Panc1 (cell line): ENCODE data around the gene NEMP1. TPM values are rescaled to one million over a fixed set of nuclear protein-coding genes. Genes with fewer than 3 reads are reported as not detected.

Experiments
- ATAC-seq: fragments of 200-7000 bp; cut with Tn5 transposase; 2 replicates; pipeline ENCODE4 v1.9.1; 2020; ENCODE audit warnings: mild to moderate bottlenecking, moderate library complexity
- BruUV-seq: library from RNA; stranded (reverse); fragments of 400-500 nt; replicated peaks from 2 replicates; lab custom pipeline; 2021; lab: Mats Ljungman, UMichigan
- CTCF ChIA-PET: fragments of 300-600 bp; sonication (Branson Sonifier 250); formaldehyde crosslinking; loops from one replicate; lab custom pipeline; 2022; ENCODE audit warnings: antibody characterized with exemption; lab: Charles Lee
- POLR2A ChIA-PET: fragments of 300-600 bp; sonication (Branson Sonifier 250); formaldehyde crosslinking; loops from one replicate; lab custom pipeline; 2022; ENCODE audit warnings: antibody characterized with exemption; lab: Charles Lee
- DNase-seq: peaks from one replicate; pipeline ENCODE4 v3.0.0-alpha.2; 2010; ENCODE audit warnings: low read depth, low spot score
- H3K27ac ChIP-seq: 2 replicates; pipeline ENCODE4 v1.5.1; 2011; ENCODE audit warnings: mild to moderate bottlenecking, low read length, inconsistent platforms
- H3K27me3 ChIP-seq: fragments of 200-500 bp; sonication (Bioruptor generic); 2 replicates; pipeline ENCODE4 v1.6.0; 2014; ENCODE audit warnings: low read length, inconsistent platforms; ENCODE audit not compliant: control insufficient read depth, insufficient read depth
- H3K36me3 ChIP-seq: fragments of 200-500 bp; sonication (Bioruptor generic); 2 replicates; pipeline ENCODE4 v1.5.1; 2014; ENCODE audit warnings: inconsistent platforms, mild to moderate bottlenecking, low read length, moderate library complexity; ENCODE audit not compliant: control insufficient read depth, insufficient read depth
- H3K4me1 ChIP-seq: 2 replicates; pipeline ENCODE4 v1.5.1; 2011; ENCODE audit warnings: inconsistent platforms, mild to moderate bottlenecking, low read length, moderate library complexity; ENCODE audit not compliant: control insufficient read depth, insufficient read depth
- H3K4me3 ChIP-seq, 2 experiments: 2 replicates each; pipeline ENCODE4 v1.5.1; 2011 to 2012; ENCODE audit warnings: low read depth in 2 of 2, low read length in 2 of 2, mild to moderate bottlenecking in 2 of 2, inconsistent platforms in 1 of 2, moderate library complexity in 1 of 2
- H3K9me3 ChIP-seq: fragments of 200-500 bp; sonication (Bioruptor generic); 2 replicates; pipeline ENCODE4 v1.5.1; 2014; ENCODE audit warnings: low read depth, mild to moderate bottlenecking, inconsistent platforms, low read length, moderate library complexity; ENCODE audit not compliant: control insufficient read depth, insufficient read depth
- TCF7L2 ChIP-seq: IDR thresholded peaks from 2 replicates; pipeline ENCODE4 v1.6.1; 2011; ENCODE audit warnings: mild to moderate bottlenecking, low read depth, low read length, inconsistent platforms
- in situ Hi-C: cut with HindIII; loops from 2 replicates; pipeline ENCODE4 v1.10.0; 2016; ENCODE audit warnings: low sequenced_read_pairs, low pct_unique_long_range_greater_than_20kb
- intact Hi-C: fragments of 100-400 bp; cut with micrococcal nuclease; formaldehyde crosslinking; loops from one replicate; pipeline ENCODE4 v1.10.0; 2022; ENCODE audit not compliant: unreplicated experiment
- total RNA-seq: library from RNA; stranded (reverse); gene quantifications from one replicate; pipeline ENCODE4 v1.2.1, GENCODE V29; 2021; ENCODE audit not compliant: unreplicated experiment
- TF ChIP-seq, protein P1 (sequence below): fragments of 450-650 bp; IDR thresholded peaks from 2 replicates; pipeline ENCODE4 v1.5.1; 2017; ENCODE audit warnings: mild to moderate bottlenecking
- TF ChIP-seq, protein P2 (sequence below), 2 experiments: IDR thresholded peaks; 2 replicates each; pipeline ENCODE4 v1.6.1; 2011 to 2012; ENCODE audit warnings: low read depth in 2 of 2, control low read depth in 1 of 2, low read length in 1 of 2, mild to moderate bottlenecking in 1 of 2, moderate library complexity in 1 of 2; ENCODE audit not compliant: insufficient read depth in 1 of 2

The NEMP1 gene
- total RNA-seq, 1 experiment from 2014 or later, result 46.9 TPM

DNA sequence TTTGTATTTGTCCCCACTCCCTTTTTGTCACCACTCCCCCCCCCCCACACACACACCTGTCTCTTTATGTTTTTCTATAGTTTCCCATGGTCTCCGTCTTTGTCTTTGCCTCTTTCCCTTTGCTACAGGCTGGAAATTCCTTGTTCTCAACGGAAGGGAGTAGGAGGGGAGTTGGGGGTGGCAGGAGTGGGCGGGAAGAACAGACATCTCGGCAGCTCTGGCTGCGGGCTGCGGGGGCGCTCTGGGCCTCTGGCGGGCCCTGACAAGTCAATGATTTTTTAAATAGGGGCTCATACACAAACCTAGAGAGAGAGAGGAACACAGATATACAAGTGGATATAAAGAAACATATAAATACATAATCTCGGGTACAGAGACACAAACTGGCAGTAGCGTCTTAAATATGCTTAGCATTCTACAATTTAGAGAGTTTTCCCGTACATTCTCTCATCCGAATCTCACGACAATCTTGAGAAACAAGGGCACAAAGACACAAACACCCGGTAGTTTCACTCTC lies 8.0 kb upstream of the NEMP1 start:
- Histone ChIP-seq H3K27me3 (no peaks in the 10 kb centered on the region), H3K4me1 (peaks cover 19% of the 10 kb centered on the region), H3K36me3 (peaks cover 5% of the 10 kb centered on the region; the same call in 1 of the 2 replicates), H3K27ac (peak overlapping the region; percentile 90), H3K9me3 (no peaks in the 10 kb centered on the region), H3K4me3 (peak overlapping the region; percentile 88 to 91)
- ChIA-PET CTCF (interaction anchor here (0.7 kb wide), 1 partner anchor 441 kb away, joined by 3 read pairs; the partner anchor contains the start of gene ATP5F1B), POLR2A (no interaction called here)
- BruUV-seq, result no TSS peak
- intact Hi-C loops, result no loop called here
- TF ChIP-seq, protein P1, sequence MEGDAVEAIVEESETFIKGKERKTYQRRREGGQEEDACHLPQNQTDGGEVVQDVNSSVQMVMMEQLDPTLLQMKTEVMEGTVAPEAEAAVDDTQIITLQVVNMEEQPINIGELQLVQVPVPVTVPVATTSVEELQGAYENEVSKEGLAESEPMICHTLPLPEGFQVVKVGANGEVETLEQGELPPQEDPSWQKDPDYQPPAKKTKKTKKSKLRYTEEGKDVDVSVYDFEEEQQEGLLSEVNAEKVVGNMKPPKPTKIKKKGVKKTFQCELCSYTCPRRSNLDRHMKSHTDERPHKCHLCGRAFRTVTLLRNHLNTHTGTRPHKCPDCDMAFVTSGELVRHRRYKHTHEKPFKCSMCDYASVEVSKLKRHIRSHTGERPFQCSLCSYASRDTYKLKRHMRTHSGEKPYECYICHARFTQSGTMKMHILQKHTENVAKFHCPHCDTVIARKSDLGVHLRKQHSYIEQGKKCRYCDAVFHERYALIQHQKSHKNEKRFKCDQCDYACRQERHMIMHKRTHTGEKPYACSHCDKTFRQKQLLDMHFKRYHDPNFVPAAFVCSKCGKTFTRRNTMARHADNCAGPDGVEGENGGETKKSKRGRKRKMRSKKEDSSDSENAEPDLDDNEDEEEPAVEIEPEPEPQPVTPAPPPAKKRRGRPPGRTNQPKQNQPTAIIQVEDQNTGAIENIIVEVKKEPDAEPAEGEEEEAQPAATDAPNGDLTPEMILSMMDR, result peak; percentile 77
- TF ChIP-seq, protein P2, sequence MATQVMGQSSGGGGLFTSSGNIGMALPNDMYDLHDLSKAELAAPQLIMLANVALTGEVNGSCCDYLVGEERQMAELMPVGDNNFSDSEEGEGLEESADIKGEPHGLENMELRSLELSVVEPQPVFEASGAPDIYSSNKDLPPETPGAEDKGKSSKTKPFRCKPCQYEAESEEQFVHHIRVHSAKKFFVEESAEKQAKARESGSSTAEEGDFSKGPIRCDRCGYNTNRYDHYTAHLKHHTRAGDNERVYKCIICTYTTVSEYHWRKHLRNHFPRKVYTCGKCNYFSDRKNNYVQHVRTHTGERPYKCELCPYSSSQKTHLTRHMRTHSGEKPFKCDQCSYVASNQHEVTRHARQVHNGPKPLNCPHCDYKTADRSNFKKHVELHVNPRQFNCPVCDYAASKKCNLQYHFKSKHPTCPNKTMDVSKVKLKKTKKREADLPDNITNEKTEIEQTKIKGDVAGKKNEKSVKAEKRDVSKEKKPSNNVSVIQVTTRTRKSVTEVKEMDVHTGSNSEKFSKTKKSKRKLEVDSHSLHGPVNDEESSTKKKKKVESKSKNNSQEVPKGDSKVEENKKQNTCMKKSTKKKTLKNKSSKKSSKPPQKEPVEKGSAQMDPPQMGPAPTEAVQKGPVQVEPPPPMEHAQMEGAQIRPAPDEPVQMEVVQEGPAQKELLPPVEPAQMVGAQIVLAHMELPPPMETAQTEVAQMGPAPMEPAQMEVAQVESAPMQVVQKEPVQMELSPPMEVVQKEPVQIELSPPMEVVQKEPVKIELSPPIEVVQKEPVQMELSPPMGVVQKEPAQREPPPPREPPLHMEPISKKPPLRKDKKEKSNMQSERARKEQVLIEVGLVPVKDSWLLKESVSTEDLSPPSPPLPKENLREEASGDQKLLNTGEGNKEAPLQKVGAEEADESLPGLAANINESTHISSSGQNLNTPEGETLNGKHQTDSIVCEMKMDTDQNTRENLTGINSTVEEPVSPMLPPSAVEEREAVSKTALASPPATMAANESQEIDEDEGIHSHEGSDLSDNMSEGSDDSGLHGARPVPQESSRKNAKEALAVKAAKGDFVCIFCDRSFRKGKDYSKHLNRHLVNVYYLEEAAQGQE (IDR thresholded peaks at IDR 0.05; ENCODE audit: insufficient read depth in 1 of 2, low read depth in 2 of 2, low read length in 1 of 2), result no peak
- ATAC-seq, result no peak
- no peak for DNase-seq
- in situ Hi-C loops, result no loop called here

DNA sequence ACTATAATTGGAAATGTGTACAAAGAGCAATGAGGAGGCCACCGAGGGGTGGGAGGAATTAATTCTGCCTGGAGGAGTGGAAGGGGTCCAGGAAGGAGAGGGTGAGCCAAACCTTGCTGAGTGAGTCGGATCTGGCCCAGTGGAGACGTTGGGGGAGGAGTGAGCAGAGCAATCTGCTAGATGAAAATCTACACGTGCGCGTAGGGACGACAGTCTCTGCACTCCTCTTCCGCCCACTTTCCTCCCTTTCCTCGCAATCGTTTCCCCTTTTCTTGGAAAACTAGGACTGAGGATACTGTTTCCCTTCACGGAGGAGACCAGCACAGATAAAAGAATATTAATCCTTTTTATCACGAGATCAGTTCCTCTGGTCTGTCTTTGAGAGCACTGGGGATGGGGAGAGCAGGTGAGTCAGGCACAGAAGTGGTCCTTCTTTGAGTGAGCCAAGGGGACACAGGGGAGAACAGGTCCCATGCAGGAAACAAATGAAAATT lies 7.5 kb upstream of the NEMP1 start:
- H3K27me3 ChIP-seq, result no peaks in the 10 kb centered on the region
- no peaks in the 10 kb centered on the region for H3K9me3 ChIP-seq
- H3K4me3 ChIP-seq, result peak overlapping the region; percentile 88 to 91
- peak overlapping the region; percentile 90 for H3K27ac ChIP-seq
- intact Hi-C loops, result no loop called here
- TF ChIP-seq, protein P2 (IDR thresholded peaks at IDR 0.05; ENCODE audit: insufficient read depth in 1 of 2, low read depth in 2 of 2, low read length in 1 of 2), result no peak
- TF ChIP-seq, protein P1, result no peak
- no peak for TF ChIP-seq TCF7L2
- peaks cover 5% of the 10 kb centered on the region; the same call in 1 of the 2 replicates for H3K36me3 ChIP-seq
- peaks cover 19% of the 10 kb centered on the region for H3K4me1 ChIP-seq
- ATAC-seq (no peak), DNase-seq (no peak)
- in situ Hi-C loops, result no loop called here
- CTCF ChIA-PET, result no interaction called here
- POLR2A ChIA-PET, result no interaction called here
- TSS peak; percentile 72 for BruUV-seq
